HTR-8/SVneo (cell line): ENCODE data around the gene CORO2B.

ENCODE experiments used
- DNase-seq: peaks from one replicate; pipeline ENCODE4 v3.0.0; 2011; ENCODE audit warnings: low spot score, mixed read lengths; ENCODE audit not compliant: insufficient read length
- FAIRE-seq: peaks from 2 replicates; lab custom pipeline; 2011; peaks lifted over from hg19 to GRCh38; lab: Jason Lieb, UNC

Gene CORO2B

DNA sequence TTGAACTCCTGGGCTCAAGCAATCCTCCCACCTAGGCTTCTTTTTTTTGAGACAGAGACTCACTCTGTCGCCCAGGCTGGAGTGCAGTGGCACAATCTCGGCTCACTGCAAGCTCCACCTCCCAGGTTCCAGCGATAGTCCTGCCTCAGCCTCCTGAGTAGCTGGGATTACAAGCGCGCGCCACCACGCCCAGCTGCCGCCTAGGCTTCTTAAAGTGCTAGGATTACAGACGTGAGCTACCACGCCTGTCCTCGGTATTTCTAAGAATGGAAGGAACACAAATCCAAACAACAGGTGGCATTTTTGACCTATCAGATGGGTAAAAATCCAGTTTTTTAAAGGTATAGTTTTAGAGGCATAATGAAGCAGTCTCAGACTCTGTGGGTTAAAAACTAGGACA lies 128.1 kb downstream of the CORO2B start:
- no peak for DNase-seq
- FAIRE-seq, result no peak

DNA sequence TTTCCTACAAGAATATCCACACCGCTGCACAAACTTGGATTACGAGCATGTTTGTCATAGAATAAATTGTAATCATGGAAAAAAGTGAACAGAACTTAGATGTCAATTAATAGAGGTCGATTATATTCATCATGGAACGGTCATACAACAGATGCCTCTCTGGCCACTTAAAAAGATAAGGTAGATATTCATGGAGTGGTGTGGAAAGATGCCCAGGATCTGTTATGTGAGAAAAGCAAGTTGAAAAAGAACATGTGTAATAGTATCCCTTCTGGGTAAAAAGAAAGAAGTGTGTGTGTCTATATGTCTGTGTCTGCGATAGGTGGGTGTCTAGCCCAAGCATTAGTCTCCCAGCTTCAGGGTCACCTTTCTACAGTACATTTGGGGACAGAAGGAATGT lies 128.6 kb downstream of the CORO2B start:
- no peak for DNase-seq
- FAIRE-seq, result no peak

DNA sequence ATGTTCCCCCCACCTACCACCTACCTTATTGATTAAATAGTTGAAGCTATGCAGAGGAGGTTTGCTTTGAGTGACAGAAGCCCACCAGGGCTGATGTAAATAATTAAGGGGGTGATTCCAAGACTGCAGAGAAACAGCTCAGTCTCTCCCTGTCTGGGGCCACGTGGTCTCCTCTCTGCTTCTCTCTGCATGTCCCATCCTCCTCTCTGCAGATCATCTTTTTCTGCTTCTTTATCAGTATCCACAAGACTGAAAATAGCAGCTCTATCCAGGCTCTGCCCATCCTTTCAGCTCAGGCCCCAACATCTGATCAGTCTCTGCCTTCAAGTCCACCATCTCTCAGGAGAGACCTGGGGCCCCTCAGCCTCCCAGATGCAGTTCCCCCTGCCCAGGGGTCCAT lies 131.1 kb downstream of the CORO2B start:
- no peak for DNase-seq
- no peak for FAIRE-seq

DNA sequence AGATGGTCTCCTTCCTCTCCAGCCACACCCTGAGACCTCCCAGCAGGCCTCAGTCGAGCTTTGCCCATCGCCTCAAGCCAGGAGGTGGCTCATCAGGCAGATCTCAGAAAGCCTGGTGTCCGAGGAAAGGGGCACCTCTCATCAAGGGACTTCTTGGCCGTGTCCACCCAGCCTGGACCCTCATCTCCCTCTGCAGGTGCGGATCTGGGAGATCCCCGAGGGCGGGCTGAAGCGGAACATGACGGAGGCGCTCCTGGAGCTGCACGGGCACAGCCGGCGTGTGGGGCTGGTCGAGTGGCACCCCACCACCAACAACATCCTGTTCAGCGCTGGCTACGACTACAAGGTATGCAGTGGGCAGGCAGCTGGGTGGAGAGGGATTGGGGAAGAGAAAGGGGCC lies 131.7 kb downstream of the CORO2B start:
- DNase-seq (no peak), FAIRE-seq (no peak)

DNA sequence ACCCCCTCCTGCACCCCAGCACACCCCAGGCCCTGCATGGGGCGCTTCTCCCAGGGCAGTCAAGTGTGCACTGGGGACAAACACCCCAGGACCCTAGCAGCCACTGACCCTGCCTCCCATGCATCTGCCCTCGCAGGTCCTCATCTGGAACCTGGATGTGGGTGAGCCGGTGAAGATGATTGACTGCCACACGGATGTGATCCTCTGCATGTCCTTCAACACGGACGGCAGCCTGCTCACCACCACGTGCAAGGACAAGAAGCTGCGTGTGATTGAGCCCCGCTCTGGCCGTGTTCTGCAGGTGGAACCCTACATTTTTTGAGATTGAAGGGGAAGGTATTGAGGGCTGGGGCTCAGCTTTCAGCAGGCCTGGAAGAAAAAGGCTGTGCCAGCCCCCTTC lies 132.6 kb downstream of the CORO2B start:
- FAIRE-seq, result no peak

DNA sequence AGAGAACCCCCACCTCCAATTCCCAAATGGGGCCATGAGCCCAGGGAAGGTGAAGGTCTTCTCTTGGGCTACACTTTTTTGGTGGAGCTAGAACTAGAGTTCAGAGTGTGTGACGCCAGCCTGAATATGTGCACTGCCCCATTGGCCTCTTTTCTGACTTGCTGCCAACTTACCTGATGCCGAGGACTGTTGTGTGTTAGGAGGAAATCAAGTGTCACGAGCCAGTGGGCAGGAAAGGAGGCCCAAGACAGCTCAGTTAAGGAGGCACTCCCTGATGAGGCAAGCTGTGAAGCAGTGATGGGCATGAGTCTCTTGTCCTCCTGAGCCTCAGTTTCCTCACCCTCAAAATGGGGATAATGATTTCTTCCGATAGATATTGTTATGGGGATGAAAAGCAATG lies 134.1 kb downstream of the CORO2B start:
- DNase-seq, result no peak
- FAIRE-seq, result no peak

More for the DNA sequence above, 132.6 kb downstream of the CORO2B start:
- DNase-seq, result no peak

DNA sequence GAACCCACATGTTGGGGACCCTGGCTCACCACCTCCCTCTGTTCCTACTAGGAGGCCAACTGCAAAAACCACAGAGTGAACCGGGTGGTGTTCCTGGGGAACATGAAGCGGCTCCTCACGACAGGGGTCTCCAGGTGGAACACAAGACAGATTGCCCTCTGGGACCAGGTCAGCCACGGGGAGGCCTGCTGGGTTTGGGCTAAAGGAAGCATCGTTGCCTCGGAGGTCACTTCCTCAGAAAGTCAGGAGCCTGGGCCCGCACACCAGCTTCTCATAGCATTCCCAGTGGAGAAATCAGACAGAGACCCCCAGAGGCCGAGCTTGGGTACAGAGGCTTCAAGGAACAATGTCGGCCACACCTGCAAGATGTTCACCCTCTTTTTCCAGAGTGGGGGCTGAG lies 135.1 kb downstream of the CORO2B start:
- FAIRE-seq (no peak), DNase-seq (no peak)

DNA sequence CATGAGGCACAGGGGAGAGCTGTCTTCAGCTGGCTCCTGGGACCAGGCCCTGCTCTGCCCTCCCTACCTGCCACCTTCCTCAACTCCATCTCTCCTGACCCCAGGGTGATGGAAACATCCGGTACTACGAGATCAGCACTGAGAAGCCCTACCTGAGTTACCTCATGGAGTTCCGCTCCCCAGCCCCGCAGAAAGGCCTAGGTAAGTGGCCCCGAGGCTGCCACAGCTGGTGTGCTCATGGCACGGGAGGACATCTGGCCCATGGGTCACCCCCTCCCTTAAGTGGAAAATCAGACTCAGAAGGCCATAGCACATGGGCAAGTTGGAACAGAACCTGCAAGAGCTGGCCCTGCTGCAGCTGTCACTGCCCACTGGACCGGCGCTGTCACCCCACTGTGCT lies 136.3 kb downstream of the CORO2B start:
- FAIRE-seq (no peak), DNase-seq (no peak)

DNA sequence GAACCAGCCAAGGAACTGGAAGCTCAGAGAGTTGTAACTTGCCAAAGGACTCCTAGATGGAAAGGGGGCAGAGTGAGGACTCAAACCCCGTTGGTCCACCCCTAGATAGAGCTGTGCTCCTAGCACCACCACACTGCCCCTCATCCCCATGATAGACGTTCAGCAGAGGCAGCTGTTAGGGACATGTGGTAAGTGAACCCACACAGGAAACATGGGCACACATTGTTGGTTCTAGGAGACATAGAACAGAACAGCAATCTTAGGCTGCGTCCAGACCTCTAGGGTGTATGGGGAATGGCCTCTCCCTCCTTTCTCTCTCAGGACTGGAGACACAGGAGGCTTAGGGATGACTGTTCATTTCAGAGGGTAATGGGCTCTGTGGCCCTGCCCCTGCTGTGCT lies 139.2 kb downstream of the CORO2B start:
- FAIRE-seq, result peak; percentile 48
- DNase-seq, result no peak

DNA sequence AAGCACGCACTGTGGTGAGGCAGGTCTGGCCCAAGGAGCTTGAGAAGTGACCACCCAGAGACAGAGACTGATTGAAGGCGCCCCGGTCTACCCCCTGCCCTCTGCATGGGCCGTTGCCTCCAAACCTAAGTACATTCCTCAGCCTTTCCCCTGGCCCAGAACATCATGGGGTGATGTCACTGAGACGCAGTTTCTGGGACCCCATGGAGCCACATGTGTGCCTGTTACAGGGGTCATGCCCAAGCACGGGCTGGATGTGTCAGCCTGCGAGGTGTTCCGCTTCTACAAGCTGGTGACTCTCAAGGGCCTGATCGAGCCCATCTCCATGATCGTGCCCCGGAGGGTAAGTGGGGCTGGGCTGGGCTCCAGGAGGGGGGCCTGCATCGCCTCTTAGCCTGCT lies 139.7 kb downstream of the CORO2B start:
- DNase-seq (no peak), FAIRE-seq (no peak)

DNA sequence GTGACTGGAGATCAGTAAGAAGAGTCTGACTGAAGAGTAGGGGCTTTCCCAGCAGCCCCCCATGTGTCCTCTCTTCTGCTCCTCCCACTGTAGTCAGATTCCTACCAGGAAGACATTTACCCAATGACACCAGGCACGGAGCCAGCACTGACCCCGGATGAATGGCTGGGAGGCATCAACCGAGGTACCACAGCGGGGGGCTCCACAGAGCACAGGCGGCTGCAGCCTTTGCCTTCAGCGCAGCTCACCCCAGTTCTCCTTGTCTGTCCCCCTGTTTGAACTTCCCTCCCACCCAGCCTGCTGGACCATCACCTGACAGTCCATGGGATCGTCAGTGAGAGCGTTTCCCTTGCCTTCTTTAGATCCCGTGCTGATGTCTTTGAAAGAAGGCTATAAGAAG lies 140.3 kb downstream of the CORO2B start:
- no peak for DNase-seq
- FAIRE-seq, result no peak

DNA sequence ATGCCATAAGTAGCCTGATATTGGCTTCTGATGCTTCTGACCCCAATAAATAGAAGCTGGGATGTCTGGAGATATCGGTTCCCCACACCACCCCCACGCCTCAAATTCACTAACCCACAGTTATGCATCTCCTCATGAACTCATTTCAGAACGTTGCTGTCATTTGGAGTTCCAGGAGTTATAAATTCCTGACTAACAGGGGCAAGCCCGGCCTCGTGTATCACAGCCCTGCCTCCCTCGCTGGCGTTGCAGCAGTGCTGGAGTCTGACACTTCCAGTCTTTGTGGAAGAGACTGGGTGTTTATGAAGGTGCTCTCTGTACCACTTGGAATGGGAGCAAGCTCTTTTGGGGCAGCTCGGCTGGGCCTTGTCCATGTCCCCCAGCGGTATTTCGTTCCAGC lies 140.9 kb downstream of the CORO2B start:
- FAIRE-seq (no peak), DNase-seq (no peak)

DNA sequence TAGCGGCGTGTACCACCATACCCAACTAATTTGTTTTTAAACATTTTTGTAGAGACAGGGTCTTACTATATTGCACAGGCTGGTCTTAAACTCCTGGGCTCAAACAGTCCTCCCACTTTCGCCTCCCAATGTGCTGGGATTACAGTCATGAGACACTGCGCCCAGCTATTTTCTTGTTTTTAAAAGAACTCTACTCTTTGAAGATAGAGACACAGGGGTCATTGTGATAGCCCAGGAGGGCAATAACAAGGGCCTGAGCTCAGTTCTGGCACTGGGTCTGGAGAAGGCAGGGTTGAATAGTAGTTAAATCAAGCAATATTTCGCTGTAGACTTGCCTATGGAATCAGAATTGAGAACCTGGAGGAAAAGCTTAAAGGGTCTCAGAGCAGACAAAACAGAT lies 143.1 kb downstream of the CORO2B start:
- no peak for DNase-seq
- FAIRE-seq, result no peak

DNA sequence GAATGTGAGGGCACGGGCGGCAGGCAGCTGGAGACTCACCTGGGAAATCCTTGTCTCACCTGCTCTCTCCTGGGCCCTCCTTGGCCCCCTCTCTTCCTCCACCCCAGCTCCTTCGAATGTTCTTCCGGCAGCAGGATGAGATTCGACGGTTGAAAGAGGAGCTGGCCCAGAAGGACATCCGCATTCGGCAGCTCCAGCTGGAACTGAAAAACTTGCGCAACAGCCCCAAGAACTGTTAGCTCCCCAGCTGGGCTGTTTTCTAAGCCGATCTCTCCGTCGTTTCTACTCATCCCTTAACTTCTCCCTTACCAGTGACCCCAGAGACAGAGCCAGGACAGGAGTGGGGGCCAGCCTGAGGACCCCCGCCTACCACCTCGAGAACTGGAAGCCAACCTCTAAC lies 146.9 kb downstream of the CORO2B start:
- DNase-seq, result no peak
- FAIRE-seq, result no peak

DNA sequence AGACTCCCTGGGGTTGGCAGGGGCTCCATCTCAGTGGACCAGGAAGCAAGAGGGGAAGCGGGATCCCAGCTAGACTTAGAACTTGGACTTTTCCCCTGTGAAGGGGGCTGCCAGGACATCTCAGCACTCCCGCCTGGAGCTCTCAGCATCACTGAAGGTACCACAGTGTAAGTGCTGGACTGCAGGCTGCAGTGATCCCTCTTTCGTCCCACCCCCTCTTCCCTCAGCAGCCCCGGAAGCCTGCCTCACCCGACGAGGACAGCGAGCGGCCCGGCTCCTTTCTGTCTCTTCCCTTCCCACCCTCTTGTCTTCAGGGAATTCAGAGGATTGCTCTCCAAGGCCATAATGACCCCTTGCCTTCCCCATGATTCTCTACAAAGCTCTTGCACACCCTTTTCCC lies 147.5 kb downstream of the CORO2B start:
- no peak for FAIRE-seq
- DNase-seq, result no peak

DNA sequence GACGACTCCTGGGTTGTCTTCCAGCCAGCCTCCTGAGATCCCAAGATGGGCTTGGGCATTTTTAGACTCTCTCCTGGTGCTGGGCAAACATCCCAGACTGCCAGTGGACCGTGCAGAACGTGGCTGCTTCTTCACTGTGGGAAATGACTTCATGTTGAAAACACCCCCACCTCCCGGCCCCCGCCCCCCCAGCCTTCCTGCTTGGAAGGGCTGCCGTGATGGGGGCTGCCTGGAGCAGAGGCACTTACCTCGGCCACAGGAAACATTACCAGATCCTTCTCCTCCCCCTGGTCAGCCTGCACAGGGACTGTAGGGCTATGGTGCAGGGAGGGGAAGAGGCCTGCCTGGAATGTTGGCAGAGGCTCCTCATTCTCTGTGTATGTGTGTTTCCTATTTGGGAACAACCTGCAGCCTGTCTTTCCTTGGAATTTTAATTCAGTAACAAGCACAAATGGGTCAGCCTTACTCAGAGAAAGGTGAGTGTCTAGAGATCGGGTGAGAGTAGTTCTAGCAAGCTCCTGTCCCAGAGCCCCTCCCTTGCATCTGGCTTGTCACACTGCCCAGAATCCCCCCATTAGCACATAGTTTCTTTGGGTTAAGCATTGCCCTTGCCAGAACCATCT lies 151.1 kb downstream of the CORO2B start:
- peak; percentile 13 for FAIRE-seq

DNA sequence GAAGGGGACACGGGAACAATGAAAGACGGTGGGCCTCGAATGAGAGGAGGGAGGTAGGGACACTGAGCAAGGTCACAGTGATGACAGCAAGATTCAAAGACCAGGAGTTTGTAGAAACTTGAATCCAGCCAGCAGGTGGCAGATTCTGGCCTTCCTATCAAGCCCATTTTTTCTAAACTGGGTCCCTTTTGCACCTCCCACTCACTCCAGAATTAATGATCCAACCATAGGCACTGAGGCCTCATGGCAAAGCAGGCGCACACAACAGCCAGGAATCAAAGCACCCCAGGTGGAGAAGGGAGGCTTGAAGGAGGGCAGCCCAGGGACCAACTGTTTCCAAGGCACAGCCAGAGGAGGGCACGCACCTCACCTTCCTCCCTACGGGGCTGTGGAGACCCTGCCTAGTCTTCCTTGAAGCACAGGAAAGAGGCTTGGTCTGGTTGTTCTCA lies 151.7 kb downstream of the CORO2B start:
- DNase-seq (peak; percentile 55), FAIRE-seq (peak; percentile 36)

More for the DNA sequence above, 151.1 kb downstream of the CORO2B start:
- no peak for DNase-seq

DNA sequence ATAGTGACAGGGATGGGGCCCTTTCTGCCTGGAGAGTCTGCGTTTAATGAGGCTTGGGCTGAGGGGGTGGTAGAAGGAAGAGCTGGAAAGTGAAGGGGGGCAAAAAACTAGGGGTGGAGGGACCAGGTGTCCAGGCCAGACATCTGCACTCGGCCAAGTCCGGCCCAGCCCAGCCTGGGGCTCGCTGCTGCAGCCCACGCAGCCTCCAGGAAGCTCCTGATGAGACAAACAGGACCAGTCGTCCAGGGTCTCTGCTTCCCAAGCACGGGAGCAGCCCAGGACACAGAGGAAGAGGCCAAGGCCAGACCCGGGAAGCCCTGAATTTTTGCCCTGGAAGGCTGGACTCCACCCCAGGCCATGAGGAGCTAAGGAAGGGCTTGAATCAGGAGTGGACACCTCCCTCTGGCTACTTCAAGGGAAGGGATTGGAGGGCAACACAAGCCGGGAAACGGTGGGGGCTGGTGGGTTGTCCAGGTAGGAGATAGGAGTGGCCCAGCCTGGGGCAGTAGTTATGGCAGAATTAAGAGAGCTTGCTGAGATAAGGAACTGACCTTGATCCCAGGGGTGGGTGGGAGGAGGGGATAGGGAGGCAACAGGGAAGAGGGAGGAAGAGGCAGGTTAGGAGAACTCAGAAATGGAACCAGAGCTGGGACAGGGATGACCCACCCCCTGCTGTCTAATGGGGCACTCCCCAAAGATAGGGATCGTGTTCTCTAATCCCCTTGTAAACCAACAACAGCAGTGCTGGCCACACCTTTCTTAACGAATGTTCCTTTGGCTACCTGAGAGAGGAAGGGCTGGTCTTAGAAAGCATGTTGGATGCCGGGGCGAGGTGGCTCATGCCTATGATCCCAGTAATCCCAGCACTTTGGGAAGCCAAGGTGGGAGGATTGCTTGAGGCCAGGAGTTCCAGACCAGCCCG lies 152.4 kb downstream of the CORO2B start:
- DNase-seq, result no peak
- FAIRE-seq, result no peak

DNA sequence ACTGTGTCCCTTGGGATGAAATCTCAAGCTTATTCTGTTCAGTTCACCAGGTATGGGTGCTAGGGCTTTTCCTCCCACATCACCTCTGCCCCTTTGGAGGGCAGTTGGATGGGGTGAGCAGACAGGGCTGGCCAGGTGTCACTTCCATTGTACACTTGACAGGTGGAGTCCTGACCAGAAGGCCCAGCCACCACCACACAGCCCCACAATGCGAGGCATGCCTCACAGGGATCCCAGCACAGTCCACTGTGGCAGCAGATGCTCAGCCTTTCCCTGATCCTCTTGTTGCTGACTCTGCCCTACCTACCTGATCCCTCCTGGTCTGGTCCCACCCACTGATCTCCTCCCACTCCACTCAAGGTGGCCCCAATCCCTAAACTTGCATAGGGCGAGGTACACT lies 153.7 kb downstream of the CORO2B start:
- DNase-seq (no peak), FAIRE-seq (peak; percentile 23)

DNA sequence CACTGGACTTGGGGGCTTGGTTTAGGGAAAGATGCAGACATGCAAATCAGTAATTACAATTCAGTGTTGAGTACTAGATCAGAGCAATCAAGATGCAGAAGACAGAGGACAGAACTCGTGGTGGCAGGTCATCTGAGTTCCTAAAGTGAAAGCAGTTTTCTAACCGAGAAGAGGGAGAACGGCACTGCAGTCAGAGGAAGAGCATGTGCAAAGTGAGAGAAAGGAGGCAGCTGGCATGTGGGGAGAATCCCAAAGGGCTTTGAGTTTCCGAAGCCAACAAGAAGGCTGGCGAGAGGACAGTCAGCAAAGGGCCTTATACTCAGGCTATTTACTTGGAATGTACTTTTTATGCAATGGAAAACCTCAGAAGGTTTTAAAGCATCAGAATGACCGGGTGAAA lies 154.9 kb downstream of the CORO2B start:
- no peak for DNase-seq
- no peak for FAIRE-seq

DNA sequence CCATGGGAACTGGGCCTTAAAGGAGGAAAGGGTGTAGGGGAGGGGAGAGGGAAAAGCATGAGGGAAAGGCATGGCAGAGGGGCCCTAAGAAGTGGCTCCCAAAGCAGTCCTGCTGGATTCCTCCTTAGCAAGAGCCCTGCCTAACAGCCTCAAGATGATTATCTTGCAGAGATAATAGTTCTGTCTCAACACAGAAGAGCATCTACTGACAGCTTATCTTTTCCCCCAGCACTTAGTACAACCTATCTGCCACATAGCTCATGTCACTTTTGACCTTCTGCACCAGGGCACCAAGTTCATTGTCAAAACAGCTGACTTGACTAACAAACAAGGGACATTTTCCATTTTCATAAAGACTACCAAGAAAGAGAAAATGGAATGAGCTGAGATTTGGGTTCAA lies 155.6 kb downstream of the CORO2B start:
- FAIRE-seq (no peak), DNase-seq (no peak)

DNA sequence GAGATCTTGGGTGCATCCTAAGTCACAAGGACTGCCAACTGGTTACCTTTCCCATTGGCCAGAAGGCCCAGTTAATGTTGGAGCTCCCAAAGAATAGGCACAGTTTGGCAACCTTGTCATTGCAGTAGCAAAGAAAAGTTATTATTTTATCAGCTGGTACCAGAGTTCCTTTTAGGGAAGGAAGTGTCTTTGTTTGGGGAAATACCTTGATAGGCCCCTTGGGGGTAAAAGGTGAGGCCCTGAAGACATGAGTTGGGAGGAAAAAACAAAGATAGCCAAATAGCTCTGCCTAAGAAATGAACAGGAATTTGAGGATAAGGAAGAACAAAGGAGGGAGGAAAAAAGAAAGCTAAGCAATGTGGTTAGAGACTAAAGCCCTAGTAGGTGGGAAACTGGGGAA lies 156.1 kb downstream of the CORO2B start:
- FAIRE-seq, result no peak
- no peak for DNase-seq
